Thyroid gland (tissue), 4 donors: ENCODE measurements around the gene CBLC.

Experiments used
- CTCF ChIP-seq, 6 experiments: fragments of 200-600 bp in 3 of 6; fragments of 450-650 bp in 3 of 6; sonication (generic) in 3 of 6; IDR thresholded peaks; one replicate each; pipeline ENCODE4 v1.5.1; 2016 to 2019; ENCODE audit warnings: antibody characterized with exemption in 6 of 6, mild to moderate bottlenecking in 2 of 6, inconsistent platforms in 1 of 6, moderate library complexity in 1 of 6
- POLR2A ChIP-seq, 2 donors: fragments of 450-650 bp; IDR thresholded peaks; one replicate each; pipeline ENCODE4 v1.6.1; 2017; ENCODE audit warnings: antibody characterized with exemption in 2 of 2, mild to moderate bottlenecking in 2 of 2, moderate library complexity in 1 of 2

GRCh38 chr19:44756089-44756562 is 21.6 kb upstream of the CBLC start:
- TF ChIP-seq CTCF (IDR thresholded peaks at IDR 0.05): no peak
- TF ChIP-seq POLR2A (IDR thresholded peaks at IDR 0.05): no peak
